ENCODE measurements around the gene BRIX1.
A peak's percentile ranks its signal among the peaks of the same experiment; 100 is the strongest.

BRIX1 gene, protein sequence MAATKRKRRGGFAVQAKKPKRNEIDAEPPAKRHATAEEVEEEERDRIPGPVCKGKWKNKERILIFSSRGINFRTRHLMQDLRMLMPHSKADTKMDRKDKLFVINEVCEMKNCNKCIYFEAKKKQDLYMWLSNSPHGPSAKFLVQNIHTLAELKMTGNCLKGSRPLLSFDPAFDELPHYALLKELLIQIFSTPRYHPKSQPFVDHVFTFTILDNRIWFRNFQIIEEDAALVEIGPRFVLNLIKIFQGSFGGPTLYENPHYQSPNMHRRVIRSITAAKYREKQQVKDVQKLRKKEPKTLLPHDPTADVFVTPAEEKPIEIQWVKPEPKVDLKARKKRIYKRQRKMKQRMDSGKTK

DNA sequence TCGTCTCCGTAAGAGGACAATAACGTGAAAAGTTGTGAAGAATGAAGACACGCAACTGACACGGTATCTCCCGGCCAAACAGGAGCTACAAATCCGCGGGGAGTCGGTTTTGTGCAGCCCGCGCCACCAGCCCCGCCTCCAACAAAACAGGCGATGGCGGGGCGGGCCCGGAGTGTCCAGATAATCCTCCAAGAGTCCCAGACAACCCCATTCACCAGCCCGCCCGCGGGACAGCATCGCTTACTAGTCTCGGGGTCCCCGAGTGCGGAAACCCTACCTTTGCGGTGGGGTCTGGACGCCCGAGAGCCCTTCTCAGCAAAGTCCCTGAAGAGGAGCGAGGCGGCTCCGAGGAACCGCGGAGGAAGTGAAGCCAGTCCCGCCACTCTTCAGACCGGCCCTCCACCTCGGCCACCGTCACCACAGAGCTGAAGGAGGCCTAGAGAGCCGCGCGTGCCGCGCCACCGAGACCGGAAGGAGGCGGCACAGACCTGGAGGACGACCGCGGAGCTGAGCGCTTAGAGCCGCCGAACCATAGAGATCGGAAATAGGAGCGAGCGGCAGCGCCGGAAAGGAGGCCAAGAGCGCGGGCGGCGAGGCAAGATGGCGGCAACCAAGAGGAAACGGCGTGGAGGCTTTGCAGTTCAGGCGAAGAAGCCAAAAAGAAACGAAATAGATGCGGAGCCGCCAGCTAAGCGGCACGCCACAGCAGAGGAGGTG, at the start of gene BRIX1, which contains the start of gene RAD1:
TSS of gene BRIX1 (plus strand) at position 573 of the 717 bp plus-strand sequence. CDS start at position 601, 28 bp downstream.
TSS of gene RAD1 (minus strand) at position 366 of the 717 bp plus-strand sequence. CDS start 612 bp downstream, outside the sequence.
- DNase-seq (ENCODE audit: low read depth in 2 of 2): peak; percentile 91

DNA sequence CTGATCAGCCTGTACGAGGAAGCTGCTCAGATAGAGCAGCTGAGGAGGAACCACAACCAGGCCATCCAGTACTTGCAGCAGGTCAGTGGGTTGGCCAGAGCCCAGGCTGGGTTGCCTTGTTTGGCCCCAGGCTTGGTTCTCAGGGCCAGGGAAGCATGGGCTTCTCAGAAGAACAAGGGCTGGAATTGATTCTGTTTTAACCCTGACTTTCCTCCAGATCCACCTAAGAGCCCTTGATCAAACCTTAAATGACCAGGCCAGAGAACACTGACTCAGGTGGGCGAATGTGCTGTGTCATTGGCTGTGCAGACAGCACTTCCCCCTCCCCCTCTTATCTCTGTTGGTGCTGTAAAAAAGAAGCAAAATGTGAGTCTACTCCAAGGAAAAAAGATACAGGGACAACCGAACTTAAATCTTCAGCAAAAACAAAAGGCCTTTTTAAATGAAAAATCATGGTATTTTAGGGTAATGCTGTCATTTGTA, 48.5 kb upstream of the BRIX1 start:
- DNase-seq (ENCODE audit: low read depth in 2 of 2): no peak

DNA sequence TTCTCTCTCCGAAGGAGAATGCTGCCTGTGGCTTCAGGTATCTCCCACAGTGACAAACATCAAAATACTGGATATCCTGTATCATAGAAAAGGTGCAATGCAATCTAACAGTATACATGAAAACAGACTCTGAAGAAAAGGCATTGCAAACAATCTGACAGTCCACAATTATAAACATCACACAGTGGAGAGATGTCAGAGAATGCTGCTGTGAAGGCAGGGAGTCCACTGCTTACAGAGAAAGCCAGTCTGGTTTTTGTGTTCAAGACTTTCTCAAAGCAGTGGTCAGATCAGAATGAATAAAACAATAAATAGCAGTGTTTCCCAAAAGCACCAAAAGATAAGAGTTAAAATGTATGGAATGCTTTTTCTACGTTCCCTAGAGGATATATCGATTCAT, 47.9 kb upstream of the BRIX1 start:
- DNase-seq (ENCODE audit: low read depth in 2 of 2): no peak

DNA sequence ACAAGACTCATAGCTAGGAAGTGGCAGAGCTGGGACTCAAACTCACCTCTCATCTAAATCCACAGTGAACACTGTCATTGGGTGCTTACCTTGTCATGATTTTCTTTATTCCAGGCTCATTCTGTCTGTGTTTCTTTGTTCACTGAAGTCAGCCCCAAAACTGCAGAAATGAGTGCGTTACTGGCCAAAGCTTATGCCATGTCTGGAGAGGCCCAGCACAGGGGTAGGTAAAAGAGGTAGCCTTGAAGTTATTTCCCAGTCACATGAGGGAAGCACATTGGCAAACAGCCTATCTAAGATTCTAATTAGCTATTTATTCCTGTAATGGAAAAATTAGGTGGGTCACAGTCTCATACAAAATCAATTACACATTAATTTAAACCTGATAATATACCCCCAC, 46.7 kb upstream of the BRIX1 start:
- DNase-seq (ENCODE audit: low read depth in 2 of 2): no peak

DNA sequence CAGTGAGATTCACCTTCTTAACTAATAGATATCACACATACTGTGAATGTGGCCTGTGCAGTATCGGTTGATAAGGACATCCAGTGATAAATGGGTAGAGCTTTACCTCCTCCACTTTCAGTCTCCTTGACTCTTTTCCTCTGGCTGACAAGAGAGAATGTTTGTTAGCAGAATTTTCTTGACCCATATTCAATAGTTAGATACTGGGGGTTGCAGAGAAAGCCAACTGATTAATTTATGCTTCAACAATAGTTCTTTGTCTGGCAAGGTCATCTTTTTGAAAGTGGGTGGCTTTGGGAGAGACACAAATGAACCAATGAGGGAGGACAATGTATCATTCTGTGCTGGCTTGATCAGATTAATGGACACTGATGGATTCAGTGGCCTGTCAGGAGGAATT, 46.3 kb upstream of the BRIX1 start:
- no peak for DNase-seq (ENCODE audit: low read depth in 2 of 2)

DNA sequence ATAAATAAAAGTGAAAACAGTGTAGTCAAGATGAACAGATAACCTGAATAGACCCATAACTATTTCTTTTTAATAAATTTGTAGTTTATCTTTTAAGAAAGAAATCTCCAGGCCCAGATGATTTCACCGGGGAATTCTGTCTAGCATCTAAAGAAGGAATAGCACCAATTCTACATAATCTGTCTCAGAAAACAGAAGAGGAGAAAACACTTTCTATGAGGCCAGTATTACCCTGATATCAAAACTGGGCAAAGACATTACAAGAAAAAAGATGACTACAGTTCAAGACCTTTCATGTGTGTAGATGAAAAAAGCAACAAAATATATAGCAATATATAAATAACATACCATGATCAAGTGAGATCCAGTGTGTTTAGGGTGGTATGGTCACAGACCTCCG, 45.1 kb upstream of the BRIX1 start:
- DNase-seq (ENCODE audit: low read depth in 2 of 2): no peak

DNA sequence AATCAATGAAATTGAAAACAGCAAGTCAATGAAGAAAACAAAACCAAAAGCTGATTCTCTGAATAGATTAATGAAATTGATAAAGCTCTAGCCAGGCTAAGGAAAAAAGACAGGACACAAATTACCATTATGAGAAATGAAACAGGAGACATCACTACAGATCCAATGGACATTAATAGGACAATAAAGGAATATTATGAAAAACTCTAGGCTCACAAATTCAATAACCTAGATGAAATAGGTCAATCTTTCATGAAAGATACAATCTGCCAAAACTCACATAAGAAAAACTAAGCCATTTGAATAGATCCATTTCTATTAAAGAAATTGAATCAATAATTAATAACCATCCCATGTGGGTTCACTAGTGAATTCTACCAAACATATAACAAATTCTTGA, 39.2 kb upstream of the BRIX1 start:
- DNase-seq (ENCODE audit: low read depth in 2 of 2): no peak

DNA sequence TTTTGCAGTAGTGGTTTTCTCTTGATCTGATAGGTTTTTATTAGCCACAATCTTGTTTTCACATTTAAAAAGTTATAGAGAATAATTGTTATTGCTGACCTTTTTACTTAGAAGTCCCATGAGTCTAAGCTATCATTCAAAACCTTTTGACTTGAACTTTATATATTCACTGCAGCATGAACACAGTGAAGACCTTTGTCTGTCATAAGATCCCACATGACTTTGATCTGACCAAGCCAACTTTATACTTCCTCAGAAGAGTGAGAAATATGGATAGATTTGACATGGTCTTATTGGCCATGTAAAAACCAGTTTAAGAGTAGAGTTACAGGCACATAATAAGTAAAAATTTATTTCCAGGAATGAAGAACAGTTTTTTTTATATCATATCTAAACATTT, 34.3 kb upstream of the BRIX1 start:
- no peak for DNase-seq (ENCODE audit: low read depth in 2 of 2)

DNA sequence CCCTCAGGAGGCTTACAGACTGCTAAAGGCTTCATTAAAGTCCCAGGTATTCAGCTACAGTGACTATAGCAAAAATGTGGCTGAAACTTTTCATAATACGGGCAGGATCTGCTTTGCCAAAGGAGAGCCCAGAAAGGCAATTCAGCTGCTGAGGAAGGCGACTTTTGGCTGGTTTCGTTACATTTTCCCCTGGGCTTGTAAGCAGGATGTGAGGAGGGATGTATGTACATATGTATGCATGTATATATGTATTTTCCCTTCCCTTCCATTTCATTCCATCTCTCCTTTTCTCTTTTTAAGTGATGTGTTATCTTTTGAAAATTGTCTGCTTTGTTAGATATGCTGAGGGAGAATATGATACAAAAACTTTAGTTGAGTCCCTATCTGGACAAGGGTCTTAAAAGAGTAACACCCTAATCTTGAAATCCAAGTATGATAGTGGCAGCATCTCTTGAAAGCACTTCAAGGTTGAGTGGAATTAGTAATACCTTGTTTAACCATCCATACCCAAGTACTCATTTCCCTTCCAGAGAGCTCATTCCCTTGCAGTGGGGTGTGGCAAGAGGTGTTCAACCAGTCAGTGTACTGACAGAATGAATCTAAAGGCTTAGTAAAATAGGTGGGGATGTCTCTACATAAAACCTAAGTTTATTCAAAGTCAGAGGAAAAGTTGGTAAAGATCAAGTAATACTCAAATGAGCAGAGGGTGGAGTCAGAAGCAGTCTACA, 29.0 kb upstream of the BRIX1 start:
- DNase-seq (ENCODE audit: low read depth in 2 of 2): no peak

DNA sequence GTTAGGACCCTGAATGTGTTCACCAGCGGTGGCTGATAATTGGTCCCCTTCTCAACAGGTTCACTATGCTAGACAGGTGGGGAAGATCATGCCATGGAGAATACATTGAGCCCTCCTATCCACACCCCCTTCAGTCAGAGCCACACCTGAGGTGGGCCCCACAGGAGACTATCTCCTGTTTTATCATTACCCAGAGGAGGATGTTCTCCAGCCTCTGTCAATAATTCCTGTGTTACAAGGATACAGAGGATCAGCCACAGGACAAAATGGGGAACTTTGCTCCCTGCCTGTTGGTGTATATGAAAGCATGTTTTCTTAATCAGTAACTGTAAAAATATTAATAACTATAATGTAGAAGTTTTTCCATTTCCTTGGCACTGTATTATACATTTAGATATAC, 26.1 kb upstream of the BRIX1 start:
- no peak for DNase-seq (ENCODE audit: low read depth in 2 of 2)

DNA sequence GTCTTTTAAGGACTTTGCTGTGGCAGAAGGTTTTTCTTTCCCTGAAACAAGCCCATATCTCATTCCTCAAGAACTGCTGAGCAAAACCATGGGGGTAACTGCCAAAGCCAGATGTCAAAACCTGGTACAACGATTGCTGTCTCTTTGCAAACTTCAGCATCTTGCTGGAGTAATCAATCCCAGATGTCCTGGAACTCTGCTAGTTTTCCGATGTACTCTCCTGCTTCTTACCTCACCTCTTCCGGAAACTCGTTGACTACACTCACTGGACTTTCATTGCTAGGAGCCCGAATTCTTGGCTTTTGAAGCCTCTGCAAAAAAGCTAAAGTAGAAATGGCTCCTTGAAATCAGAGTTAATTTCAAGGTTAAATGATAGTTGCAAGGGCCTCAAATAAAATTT, 23.5 kb upstream of the BRIX1 start:
- DNase-seq (ENCODE audit: low read depth in 2 of 2): peak; percentile 95

DNA sequence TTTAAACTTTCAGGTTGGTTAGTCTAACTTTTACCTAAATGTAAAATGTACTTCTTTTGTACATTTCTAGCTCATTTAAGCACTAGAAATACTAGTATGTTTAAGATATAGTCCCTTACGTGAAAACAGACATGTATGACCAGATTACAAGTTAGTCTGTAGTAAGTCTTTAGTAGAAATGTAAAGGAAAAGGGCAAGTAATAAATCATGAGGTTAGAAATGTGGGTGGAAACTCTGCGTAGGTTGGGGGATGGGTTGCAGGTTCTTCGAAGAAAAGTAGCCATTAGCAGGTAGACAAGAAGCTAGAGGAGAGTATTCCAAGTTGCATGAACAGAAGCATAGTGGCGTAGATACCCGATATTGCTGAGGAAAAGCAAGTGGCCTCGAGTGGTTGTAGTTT, 23.1 kb upstream of the BRIX1 start:
- DNase-seq (ENCODE audit: low read depth in 2 of 2): no peak

DNA sequence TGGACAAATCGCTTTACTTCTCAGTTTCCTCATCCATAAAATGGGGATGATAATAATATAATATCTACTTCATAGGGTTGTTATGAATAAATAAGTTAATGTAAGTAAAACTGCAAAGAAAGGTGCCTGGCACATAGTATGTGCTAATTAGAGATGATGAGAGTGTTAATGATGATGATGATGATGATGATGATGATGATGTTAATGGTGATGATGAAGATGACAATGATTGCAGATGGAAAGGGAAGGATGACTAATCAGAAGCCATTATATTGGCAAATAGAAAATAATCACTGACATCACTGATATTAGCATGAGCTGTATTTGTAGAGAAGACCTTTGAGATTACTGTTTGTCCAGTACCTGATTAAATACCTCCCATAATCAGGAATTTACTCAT, 20.8 kb upstream of the BRIX1 start:
- DNase-seq (ENCODE audit: low read depth in 2 of 2): no peak

DNA sequence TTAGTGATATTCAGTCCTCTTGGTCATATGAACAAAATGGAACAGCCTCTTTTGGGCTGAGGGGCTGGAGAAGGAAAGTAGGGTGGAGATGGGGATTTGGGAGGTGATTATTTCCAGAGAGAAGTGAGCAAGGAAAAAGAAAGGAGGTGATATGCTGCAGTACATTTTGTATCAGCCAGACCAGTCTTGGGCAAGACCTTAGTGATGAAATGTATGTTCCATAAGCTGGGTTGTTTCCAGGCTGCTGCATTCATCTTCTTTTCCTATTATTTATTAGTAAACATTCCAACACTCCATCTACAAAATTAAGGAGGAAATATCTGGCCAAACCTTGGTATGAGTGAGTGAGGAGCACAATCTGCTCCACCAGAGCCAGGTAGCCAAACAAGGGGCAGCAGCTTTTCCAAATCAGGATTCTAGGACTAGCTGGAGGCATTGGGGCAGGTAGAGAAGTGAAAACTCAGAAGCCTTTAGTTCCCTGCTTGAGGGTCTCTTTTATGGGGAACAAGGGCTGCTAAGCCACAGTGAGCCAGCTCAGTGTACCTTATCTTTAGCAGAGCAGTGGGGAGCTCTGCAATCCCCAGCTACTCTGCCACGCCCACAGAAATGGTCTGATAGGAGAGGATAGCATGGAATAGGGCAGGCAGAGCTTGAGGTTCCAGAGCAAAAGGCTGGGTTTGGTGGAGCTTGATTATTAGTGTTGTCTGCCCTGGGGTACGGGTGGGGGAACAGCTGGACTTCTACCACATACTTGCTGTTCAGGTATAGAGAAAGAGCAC, 19.7 kb upstream of the BRIX1 start:
- no peak for DNase-seq (ENCODE audit: low read depth in 2 of 2)

DNA sequence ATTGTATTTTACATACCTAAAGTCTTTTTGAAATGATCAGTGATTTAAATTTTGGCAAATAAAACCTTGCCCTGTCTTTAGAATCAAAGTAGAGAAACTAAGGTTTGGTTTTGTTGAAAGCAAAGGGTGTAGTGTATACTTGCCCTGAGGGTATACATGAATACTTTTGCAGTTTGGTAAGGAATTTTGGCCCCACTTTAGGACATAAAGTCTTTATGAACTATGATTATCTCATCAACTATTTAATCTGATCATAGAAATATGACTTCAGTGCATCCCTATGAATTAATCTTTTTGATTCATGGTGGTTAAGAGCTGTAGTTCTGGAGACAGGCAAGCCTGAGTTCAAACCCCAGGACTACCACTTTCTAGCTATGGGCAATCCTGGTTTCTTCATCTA, 17.9 kb upstream of the BRIX1 start:
- DNase-seq (ENCODE audit: low read depth in 2 of 2): no peak

DNA sequence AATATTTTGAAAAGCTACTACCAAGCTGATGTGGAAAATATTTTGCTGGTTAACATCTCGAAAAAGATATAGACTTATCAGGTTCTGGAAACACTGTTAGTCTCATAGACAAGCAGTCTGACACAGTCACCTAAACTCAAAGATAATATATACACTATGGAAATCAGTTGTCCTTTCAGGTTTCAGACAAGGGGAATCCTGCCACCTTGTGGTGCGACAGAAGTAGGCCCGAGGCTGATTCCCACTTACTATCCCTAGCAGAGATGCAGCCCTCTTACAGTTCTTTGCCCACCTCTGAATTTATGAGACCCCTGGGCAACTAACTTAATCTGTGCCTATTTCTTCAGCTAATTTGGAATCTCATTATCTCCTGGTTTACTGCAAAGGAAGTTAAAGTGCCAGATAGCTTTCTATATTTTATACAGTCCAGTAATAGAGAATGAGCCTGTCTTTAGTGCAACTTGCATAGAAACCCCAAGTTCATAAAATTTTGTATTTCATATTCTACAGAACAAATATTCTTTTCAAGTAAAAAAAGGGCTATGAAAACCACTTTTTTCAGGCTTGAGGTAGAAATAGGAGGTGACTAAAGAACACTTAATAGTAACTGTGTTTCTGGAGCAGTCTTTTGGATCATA, 17.1 kb upstream of the BRIX1 start:
- peak; percentile 46 to 54 for DNase-seq (ENCODE audit: low read depth in 2 of 2)

DNA sequence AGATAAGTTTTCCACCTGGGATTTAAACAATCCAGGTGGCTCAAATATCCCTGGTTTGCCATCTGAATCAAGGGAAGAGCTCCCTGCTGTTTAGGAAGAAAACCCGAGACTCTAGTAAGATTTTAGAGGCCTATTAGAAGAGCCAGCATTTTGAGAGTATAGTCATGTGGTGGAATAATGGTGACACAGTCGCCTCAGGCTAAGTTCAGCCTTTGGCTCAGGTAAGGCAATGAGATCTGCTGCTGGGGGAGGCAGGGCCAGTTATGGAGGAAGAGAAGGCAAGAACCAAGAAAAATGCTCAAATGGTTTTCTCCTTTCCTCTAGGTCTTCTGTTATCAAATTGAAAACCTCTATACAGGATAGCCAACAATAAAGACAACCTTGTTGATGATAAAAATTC, 16.4 kb upstream of the BRIX1 start:
- no peak for DNase-seq (ENCODE audit: low read depth in 2 of 2)

DNA sequence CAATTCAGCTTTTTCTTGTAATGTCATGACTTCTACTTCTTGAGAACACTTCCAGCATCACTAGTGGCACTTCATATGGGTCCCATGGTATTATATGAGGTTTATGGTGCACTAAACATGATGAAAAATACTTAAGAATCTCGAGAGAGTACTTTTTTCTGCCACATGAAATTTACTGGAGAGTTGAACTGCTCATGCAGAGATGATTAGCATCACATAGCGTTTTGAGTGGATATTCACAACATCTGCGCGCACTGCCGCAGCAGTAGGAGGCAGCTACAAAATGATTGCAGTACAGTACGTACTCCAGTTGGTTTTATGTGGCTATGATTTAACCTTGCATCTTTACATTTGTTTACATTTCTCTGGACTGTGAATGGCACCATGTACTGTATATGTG, 14.9 kb upstream of the BRIX1 start:
- no peak for DNase-seq (ENCODE audit: low read depth in 2 of 2)

DNA sequence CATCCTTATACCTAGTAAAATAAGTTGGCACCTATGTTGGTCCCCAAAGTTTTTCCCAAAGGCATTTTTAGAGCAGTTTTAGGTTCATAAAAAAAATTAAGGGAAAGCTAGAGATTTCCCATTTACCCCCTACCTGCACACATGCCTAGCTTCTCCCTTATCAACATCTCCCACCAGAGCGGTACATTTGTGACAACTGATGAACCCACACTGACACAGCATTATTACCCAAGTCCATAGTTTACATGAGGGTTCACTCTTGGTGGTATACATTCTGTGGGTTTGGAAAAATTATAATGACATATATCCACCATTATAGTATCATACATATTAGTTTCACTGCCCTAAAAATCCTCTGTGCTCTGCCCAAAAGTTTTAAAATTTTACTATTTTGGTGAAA, 12.3 kb upstream of the BRIX1 start:
- DNase-seq (ENCODE audit: low read depth in 2 of 2): no peak

DNA sequence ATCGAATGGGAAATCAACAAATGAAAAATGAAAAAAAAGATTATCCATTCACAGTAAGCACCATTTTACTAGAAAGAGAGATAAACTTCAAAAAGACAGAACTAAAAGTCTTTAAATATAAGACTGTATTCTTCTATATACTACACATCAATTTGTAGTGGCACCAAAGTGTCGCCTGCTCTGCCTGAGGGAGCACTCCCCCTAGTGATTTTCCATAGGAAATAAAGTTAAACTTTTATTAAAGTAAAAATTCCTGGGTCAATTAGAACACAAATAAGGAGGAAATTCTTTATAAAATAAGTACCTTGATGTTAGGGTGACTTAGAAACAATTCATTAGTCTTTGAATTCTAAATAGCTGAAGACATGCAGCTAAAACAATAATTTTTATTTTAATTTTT, 9.9 kb upstream of the BRIX1 start:
- DNase-seq (ENCODE audit: low read depth in 2 of 2): no peak

DNA sequence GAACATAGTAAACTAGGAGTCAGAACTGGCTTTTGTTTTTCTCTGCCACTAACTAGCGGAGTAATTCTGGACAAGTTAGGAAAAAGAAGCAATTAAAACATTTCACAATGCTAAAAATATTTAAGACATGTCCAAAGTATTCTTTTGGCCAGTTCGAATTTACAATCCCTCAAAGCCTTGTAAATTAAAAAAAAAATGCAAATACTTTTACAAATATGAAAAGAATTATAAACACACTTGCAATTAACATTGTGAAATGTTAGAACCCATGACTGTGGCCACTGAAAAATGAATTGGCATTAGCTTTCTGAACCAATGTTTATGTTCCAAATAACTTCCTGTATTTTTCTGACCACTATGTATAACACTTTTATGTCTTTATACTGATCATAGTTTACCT, 2.4 kb upstream of the BRIX1 start:
- no peak for DNase-seq (ENCODE audit: low read depth in 2 of 2)
